ENCODE data around the gene SLC5A10. TPM values are rescaled to one million over a fixed set of nuclear protein-coding genes. Genes with fewer than 3 reads are reported as not detected.

Gene SLC5A10
- total and polyA plus RNA-seq, 2 experiments from 2014 or later, result 0.10 TPM; not detected in 1

- Mint-ChIP-seq H3K9me3 (no peaks in the 10 kb centered on the region), H3K27me3 (ENCODE audit: insufficient read depth, low read depth, poor library complexity) (peaks cover 4% of the 10 kb centered on the region), H3K4me3 (no peak overlapping the region), H3K4me1 (peaks cover 8% of the 10 kb centered on the region), H3K27ac (no peak overlapping the region), H3K36me3 (ENCODE audit: low read depth) (no peaks in the 10 kb centered on the region)
- ATAC-seq (no peak), DNase-seq (ENCODE audit: low spot score) (no peak)
- Histone ChIP-seq H2AFZ (no peak overlapping the region), H4K20me1 (replicated peaks; ENCODE audit: insufficient read depth) (no peaks in the 10 kb centered on the region), H3F3A (replicated peaks; ENCODE audit: low read depth) (no peaks in the 10 kb centered on the region), H3K4me2 (no peak overlapping the region), H3K9me2 (ENCODE audit: insufficient read depth) (no peaks in the 10 kb centered on the region), H3K79me2 (replicated peaks; ENCODE audit: insufficient read depth) (no peaks in the 10 kb centered on the region), H3K27ac (ENCODE audit: low read depth) (no peak overlapping the region), H3K4me3 (no peak overlapping the region), H3K36me3 (ENCODE audit: insufficient read depth) (no peaks in the 10 kb centered on the region), H3K4me1 (ENCODE audit: insufficient read depth) (no peaks in the 10 kb centered on the region), H3K27me3 (ENCODE audit: insufficient read depth) (no peaks in the 10 kb centered on the region)
- TF ChIP-seq ETS1 (IDR thresholded peaks at IDR 0.05) (no peak), EZH2 (IDR thresholded peaks at IDR 0.05; ENCODE audit: low read depth, unreplicated experiment) (no peak), NANOG (IDR thresholded peaks at IDR 0.05; ENCODE audit: borderline replicate concordance) (no peak), ZNF114 (CRISPR knock-in tag; IDR thresholded peaks at IDR 0.05) (no peak), JUNB (IDR thresholded peaks at IDR 0.05; ENCODE audit: unreplicated experiment) (no peak), ZNF331 (CRISPR knock-in tag; IDR thresholded peaks at IDR 0.05; ENCODE audit: low read depth) (no peak), CTCF (conservative IDR thresholded peaks at IDR 0.05; ENCODE audit: low read depth in 2 of 2) (no peak), ZNF462 (CRISPR knock-in tag; IDR thresholded peaks at IDR 0.05) (no peak), POLR2AphosphoS5 (IDR thresholded peaks at IDR 0.05; ENCODE audit: low read depth) (no peak), STAT1 (IDR thresholded peaks at IDR 0.05; ENCODE audit: unreplicated experiment) (no peak), CREB1 (CRISPR knock-in tag; IDR thresholded peaks at IDR 0.05; ENCODE audit: low read depth) (no peak), EZH2phosphoT487 (IDR thresholded peaks at IDR 0.05; ENCODE audit: unreplicated experiment) (no peak), REST (IDR thresholded peaks at IDR 0.05; ENCODE audit: unreplicated experiment) (no peak)
Observed at GRCh38 chr17:19017401-19017800, 65.4 kb downstream of the SLC5A10 start.

Data from GM23338 (cell line).